Keratinocyte (primary cell): ENCODE measurements around the gene KIF13A.

Experiments
- EZH2 ChIP-seq: IDR thresholded peaks from one replicate; pipeline ENCODE4 v1.6.1; 2012; ENCODE audit warnings: inconsistent platforms, mild to moderate bottlenecking, low read length, moderate library complexity
- TF ChIP-seq, protein P1 (sequence below), 3 experiments: IDR thresholded peaks in 1 of 3; conservative IDR thresholded peaks in 1 of 3; optimal IDR thresholded peaks in 1 of 3; 2 replicates in 2 of 3; 3 replicates in 1 of 3; pipeline versions ENCODE3 to v1.5.1; 2011; ENCODE audit warnings: low read length in 3 of 3, mild to moderate bottlenecking in 3 of 3, moderate library complexity in 2 of 3, control low read depth in 1 of 3, inconsistent platforms in 1 of 3; ENCODE audit not compliant: insufficient read depth in 2 of 3; ENCODE audit errors: extremely low read depth in 1 of 3

DNA sequence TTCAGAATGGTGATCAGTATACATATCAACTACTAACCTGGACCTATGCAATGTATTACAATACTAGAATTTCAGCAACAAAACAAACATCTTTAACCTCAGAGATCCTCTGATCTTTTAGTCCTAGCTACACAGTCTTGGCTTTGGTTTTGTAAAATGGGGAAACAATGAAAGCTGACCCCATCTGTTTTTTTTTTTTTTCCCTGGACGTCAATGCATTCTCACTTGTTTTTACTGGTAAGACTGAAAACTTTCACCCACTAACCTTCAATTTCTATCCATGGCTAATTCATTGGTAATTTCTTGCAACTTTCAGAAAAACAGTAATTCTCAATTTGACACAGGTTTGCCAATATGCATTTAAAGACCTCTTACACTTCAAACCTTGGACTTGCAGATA, 3.0 kb downstream of the KIF13A start:
- no peak for TF ChIP-seq EZH2
- TF ChIP-seq, protein P1, sequence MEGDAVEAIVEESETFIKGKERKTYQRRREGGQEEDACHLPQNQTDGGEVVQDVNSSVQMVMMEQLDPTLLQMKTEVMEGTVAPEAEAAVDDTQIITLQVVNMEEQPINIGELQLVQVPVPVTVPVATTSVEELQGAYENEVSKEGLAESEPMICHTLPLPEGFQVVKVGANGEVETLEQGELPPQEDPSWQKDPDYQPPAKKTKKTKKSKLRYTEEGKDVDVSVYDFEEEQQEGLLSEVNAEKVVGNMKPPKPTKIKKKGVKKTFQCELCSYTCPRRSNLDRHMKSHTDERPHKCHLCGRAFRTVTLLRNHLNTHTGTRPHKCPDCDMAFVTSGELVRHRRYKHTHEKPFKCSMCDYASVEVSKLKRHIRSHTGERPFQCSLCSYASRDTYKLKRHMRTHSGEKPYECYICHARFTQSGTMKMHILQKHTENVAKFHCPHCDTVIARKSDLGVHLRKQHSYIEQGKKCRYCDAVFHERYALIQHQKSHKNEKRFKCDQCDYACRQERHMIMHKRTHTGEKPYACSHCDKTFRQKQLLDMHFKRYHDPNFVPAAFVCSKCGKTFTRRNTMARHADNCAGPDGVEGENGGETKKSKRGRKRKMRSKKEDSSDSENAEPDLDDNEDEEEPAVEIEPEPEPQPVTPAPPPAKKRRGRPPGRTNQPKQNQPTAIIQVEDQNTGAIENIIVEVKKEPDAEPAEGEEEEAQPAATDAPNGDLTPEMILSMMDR (optimal IDR thresholded peaks at IDR 0.05 in 1 of 3, IDR thresholded peaks at IDR 0.05 in 1 of 3, conservative IDR thresholded peaks at IDR 0.05 in 1 of 3; ENCODE audit: extremely low read depth in 1 of 3, insufficient read depth in 2 of 3, low read length in 3 of 3) = no peak
